Mesendoderm (in vitro differentiated cells): Measurements from ENCODE around the gene DEFB131A.
"Not testable (repeated sequence)": the region's sequence is repeated elsewhere in the genome, so short reads cannot be mapped to it uniquely, and the experiment has no call there.

Experiments
- DNase-seq: peaks from one replicate; pipeline ENCODE4 v3.0.0; 2013
- H2AK5ac ChIP-seq: 2 replicates; pipeline ENCODE4 v1.6.1; 2013; ENCODE audit warnings: low read length, inconsistent platforms
- H2BK120ac ChIP-seq: 2 replicates; pipeline ENCODE4 v1.6.1; 2013; ENCODE audit warnings: low read depth, mild to moderate bottlenecking, low read length, moderate library complexity, mixed read lengths
- H2BK15ac ChIP-seq: replicated peaks from 2 replicates; pipeline ENCODE4 v1.6.1; 2013; ENCODE audit warnings: low read depth, mild to moderate bottlenecking, moderate library complexity
- H2BK5ac ChIP-seq: 2 replicates; pipeline ENCODE4 v1.6.1; 2013; ENCODE audit warnings: low read length, inconsistent platforms
- H3K18ac ChIP-seq: 2 replicates; pipeline ENCODE4 v1.6.1; 2013; ENCODE audit warnings: mild to moderate bottlenecking, low read length, mixed read lengths
- H3K23ac ChIP-seq: one replicate; pipeline ENCODE4 v1.6.1; 2013; ENCODE audit warnings: low read length
- H3K27ac ChIP-seq: 2 replicates; pipeline ENCODE4 v1.5.1; 2013; ENCODE audit warnings: low read depth, mild to moderate bottlenecking, inconsistent platforms, low read length, moderate library complexity
- H3K27me3 ChIP-seq: 2 replicates; pipeline ENCODE4 v1.6.1; 2013; ENCODE audit warnings: low read length, control low read depth, mild to moderate bottlenecking, inconsistent platforms; ENCODE audit not compliant: insufficient read depth, poor library complexity
- H3K36me3 ChIP-seq: 2 replicates; pipeline ENCODE4 v1.6.1; 2013; ENCODE audit warnings: low read length, inconsistent platforms; ENCODE audit not compliant: control insufficient read depth, insufficient read depth
- H3K4ac ChIP-seq: one replicate; pipeline ENCODE4 v1.6.1; 2013; ENCODE audit warnings: low read depth, mild to moderate bottlenecking, low read length, moderate library complexity
- H3K4me1 ChIP-seq: 2 replicates; pipeline ENCODE4 v1.6.1; 2013; ENCODE audit warnings: low read depth, low read length, inconsistent platforms; ENCODE audit not compliant: control insufficient read depth
- H3K4me2 ChIP-seq: 2 replicates; pipeline ENCODE4 v1.6.1; 2013; ENCODE audit warnings: low read length
- H3K4me3 ChIP-seq: 2 replicates; pipeline ENCODE4 v1.5.1; 2013; ENCODE audit warnings: mild to moderate bottlenecking, low read length
- H3K56ac ChIP-seq: one replicate; pipeline ENCODE4 v1.6.1; 2013; ENCODE audit warnings: low read length
- H3K79me1 ChIP-seq: 2 replicates; pipeline ENCODE4 v1.6.1; 2013; ENCODE audit warnings: low read length, inconsistent platforms
- H3K79me2 ChIP-seq: 2 replicates; pipeline ENCODE4 v1.6.1; 2013; ENCODE audit warnings: mild to moderate bottlenecking, low read length; ENCODE audit not compliant: control insufficient read depth, insufficient read depth
- H3K9ac ChIP-seq: 2 replicates; pipeline ENCODE4 v1.6.1; 2013; ENCODE audit warnings: low read length, inconsistent platforms
- H4K5ac ChIP-seq: one replicate; pipeline ENCODE4 v1.6.1; 2013; ENCODE audit warnings: low read length
- H4K8ac ChIP-seq: one replicate; pipeline ENCODE4 v1.6.1; 2013; ENCODE audit warnings: low read depth, mild to moderate bottlenecking, control low read depth, low read length, moderate library complexity
- WGBS: extraction: QIAGEN DNeasy Blood & Tissue Kit; methylation state at CpG from one replicate; pipeline ENCODE4 v1.1.7; 2013; ENCODE audit warnings: low lambda C conversion rate, missing lambda C conversion rate; ENCODE audit not compliant: insufficient coverage; ENCODE audit errors: extremely low coverage; 5-methylcytosine and 5-hydroxymethylcytosine counted together

Gene DEFB131A

GRCh38 chr4:9454284-9454683 is 10.1 kb downstream of the DEFB131A start:
- H3K56ac ChIP-seq, H3K36me3 ChIP-seq, H2BK15ac ChIP-seq, H4K5ac ChIP-seq, H4K8ac ChIP-seq, H3K9ac ChIP-seq, H3K79me2 ChIP-seq, H3K4me2 ChIP-seq, H3K27me3 ChIP-seq, H3K18ac ChIP-seq, H3K79me1 ChIP-seq, H3K27ac ChIP-seq, H3K4me3 ChIP-seq, H3K23ac ChIP-seq, H3K4ac ChIP-seq, H3K4me1 ChIP-seq, DNase-seq, H2AK5ac ChIP-seq, H2BK5ac ChIP-seq, H2BK120ac ChIP-seq: not testable (repeated sequence)
- no CpG with 5 or more reads among the region's 6 CpGs for WGBS

DNA sequence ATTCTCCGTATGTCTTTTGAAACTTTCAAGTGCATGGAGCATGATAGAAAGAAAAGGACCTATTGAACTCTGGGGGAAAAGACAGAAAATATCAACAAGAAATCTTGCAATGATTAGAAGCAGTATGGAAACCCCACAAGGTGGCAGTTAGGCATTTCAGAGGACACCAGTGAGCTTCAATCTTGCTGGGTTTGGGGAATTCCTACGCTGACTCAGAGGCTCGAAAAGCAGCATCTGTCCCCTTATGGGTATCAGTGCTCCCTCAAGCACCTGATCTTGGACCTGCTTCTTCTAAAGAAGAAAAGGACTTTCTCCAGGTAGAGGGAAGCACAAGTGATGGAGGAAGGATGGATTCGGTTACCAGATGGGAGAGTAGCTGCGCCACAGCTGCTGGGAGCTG is 10.8 kb downstream of the DEFB131A start:
- not testable (repeated sequence) for H2BK5ac ChIP-seq, H2BK120ac ChIP-seq, H2AK5ac ChIP-seq, H3K18ac ChIP-seq, H4K5ac ChIP-seq, H3K4me1 ChIP-seq, H3K27me3 ChIP-seq, H3K4me3 ChIP-seq, H3K4ac ChIP-seq, H3K56ac ChIP-seq, H4K8ac ChIP-seq, H3K79me2 ChIP-seq, H3K36me3 ChIP-seq, H3K23ac ChIP-seq, H2BK15ac ChIP-seq, DNase-seq, H3K9ac ChIP-seq, H3K27ac ChIP-seq, H3K79me1 ChIP-seq, H3K4me2 ChIP-seq
- no CpG with 5 or more reads among the region's 5 CpGs for WGBS

GRCh38 chr4:9479466-9479865 is 35.3 kb downstream of the DEFB131A start:
- H3K9ac ChIP-seq, DNase-seq, H2BK15ac ChIP-seq, H3K79me2 ChIP-seq, H3K27me3 ChIP-seq, H3K18ac ChIP-seq, H2BK5ac ChIP-seq, H3K23ac ChIP-seq, H3K4ac ChIP-seq, H2BK120ac ChIP-seq, H4K8ac ChIP-seq, H3K4me3 ChIP-seq, H3K56ac ChIP-seq, H3K36me3 ChIP-seq, H2AK5ac ChIP-seq, H4K5ac ChIP-seq, H3K79me1 ChIP-seq, H3K4me2 ChIP-seq, H3K4me1 ChIP-seq, H3K27ac ChIP-seq: not testable (repeated sequence)
- no CpG with 5 or more reads among the region's 8 CpGs for WGBS

GRCh38 chr4:9480066-9480465 is 35.9 kb downstream of the DEFB131A start:
- no CpG with 5 or more reads among the region's 12 CpGs for WGBS
- not testable (repeated sequence) for H3K36me3 ChIP-seq, H3K4ac ChIP-seq, H3K79me2 ChIP-seq, H2AK5ac ChIP-seq, H4K5ac ChIP-seq, DNase-seq, H3K27me3 ChIP-seq, H3K79me1 ChIP-seq, H2BK15ac ChIP-seq, H4K8ac ChIP-seq, H3K4me3 ChIP-seq, H3K4me1 ChIP-seq, H3K4me2 ChIP-seq, H3K56ac ChIP-seq, H3K18ac ChIP-seq, H3K27ac ChIP-seq, H3K23ac ChIP-seq, H2BK120ac ChIP-seq, H2BK5ac ChIP-seq, H3K9ac ChIP-seq

DNA sequence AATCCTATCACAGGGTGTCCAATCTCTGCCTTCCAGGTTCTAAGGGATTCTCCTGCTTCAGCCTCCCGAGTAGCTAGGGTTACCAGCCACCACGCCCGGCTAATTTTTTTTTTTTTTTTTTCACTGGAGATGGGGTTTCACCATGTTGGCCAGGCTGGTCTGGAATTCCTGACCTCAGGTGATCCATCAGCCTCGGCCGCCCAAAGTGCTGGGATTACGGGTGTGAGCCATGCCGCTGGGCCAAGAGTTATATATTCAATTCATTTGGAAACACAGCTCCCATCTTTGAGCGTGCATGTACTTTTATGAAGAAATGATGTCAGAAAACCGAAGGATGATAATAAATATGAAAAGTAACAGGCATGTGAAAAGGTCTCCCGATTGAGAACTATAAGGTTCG is 38.7 kb downstream of the DEFB131A start:
- H4K5ac ChIP-seq, H2BK15ac ChIP-seq, H3K9ac ChIP-seq, H3K4me2 ChIP-seq, H3K27me3 ChIP-seq, H3K79me1 ChIP-seq, DNase-seq, H3K27ac ChIP-seq, H3K4me3 ChIP-seq, H4K8ac ChIP-seq, H3K56ac ChIP-seq, H3K36me3 ChIP-seq, H2BK5ac ChIP-seq, H3K4ac ChIP-seq, H3K79me2 ChIP-seq, H3K4me1 ChIP-seq, H2BK120ac ChIP-seq, H3K18ac ChIP-seq, H2AK5ac ChIP-seq, H3K23ac ChIP-seq: not testable (repeated sequence)
- no CpG with 5 or more reads among the region's 11 CpGs for WGBS

DNA sequence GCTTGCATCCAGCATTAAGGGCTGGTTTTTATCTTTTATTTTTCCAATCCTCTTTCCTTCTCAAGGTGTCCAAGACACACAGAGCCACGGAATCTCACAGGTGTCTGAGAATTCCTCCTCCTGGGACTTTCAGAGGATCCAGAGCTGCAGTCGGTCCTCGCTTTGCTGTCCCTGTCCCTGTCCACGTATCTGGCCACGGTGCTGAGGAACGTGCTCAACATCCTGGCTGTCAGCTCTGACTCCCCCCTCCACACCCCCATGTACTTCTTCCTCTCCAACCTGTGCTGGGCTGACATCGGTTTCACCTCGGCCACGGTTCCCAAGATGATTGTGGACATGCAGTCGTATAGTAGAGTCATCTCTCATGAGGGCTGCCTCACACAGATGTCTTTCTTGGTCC is 39.5 kb downstream of the DEFB131A start:
- H3K18ac ChIP-seq, H3K56ac ChIP-seq, H3K9ac ChIP-seq, DNase-seq, H4K5ac ChIP-seq, H3K4me3 ChIP-seq, H3K4me1 ChIP-seq, H3K79me1 ChIP-seq, H2BK120ac ChIP-seq, H3K23ac ChIP-seq, H3K79me2 ChIP-seq, H3K4me2 ChIP-seq, H2BK15ac ChIP-seq, H3K27me3 ChIP-seq, H4K8ac ChIP-seq, H3K36me3 ChIP-seq, H3K4ac ChIP-seq, H2BK5ac ChIP-seq, H2AK5ac ChIP-seq, H3K27ac ChIP-seq: not testable (repeated sequence)
- no CpG with 5 or more reads among the region's 10 CpGs for WGBS
